Activated B cell treated with CpG ODN at 0.5 μM for 24 hours (primary cell): ENCODE results near the gene CD28. TPM values are rescaled to one million over a fixed set of nuclear protein-coding genes. Genes with fewer than 3 reads are reported as not detected.

Source experiments
- ATAC-seq: fragments of 200-7000 bp; cut with Tn5 transposase; one replicate; pipeline ENCODE4 v1.10.0; 2021; ENCODE audit warnings: low read depth, mild to moderate bottlenecking, moderate library complexity
- CTCF ChIA-PET: fragments of 350-600 bp; sonication (Branson Sonifier 250); formaldehyde crosslinking; loops from one replicate; lab custom pipeline; 2021; ENCODE audit warnings: antibody characterized with exemption; lab: Charles Lee
- POLR2A ChIA-PET: fragments of 350-600 bp; sonication (Branson Sonifier 250); formaldehyde crosslinking; loops from one replicate; lab custom pipeline; 2021; ENCODE audit warnings: antibody characterized with exemption; lab: Charles Lee
- DNase-seq: peaks from one replicate; pipeline ENCODE4 v3.0.0; 2022
- H3K27ac Mint-ChIP-seq: one replicate; pipeline ENCODE4 v1.8.0; 2020; ENCODE audit warnings: mixed read lengths
- H3K27me3 Mint-ChIP-seq: one replicate; pipeline ENCODE4 v1.8.0; 2021; ENCODE audit warnings: mixed read lengths
- H3K36me3 Mint-ChIP-seq: one replicate; pipeline ENCODE4 v1.8.0; 2021; ENCODE audit warnings: low read depth, mixed read lengths
- H3K4me1 Mint-ChIP-seq: one replicate; pipeline ENCODE4 v1.8.0; 2021; ENCODE audit warnings: mixed read lengths
- H3K4me3 Mint-ChIP-seq: one replicate; pipeline ENCODE4 v1.8.0; 2020; ENCODE audit warnings: mild to moderate bottlenecking, mixed read lengths
- H3K9me3 Mint-ChIP-seq: one replicate; pipeline ENCODE4 v1.8.0; 2020; ENCODE audit warnings: mixed read lengths
- CTCF ChIP-seq: fragments of 200-600 bp; IDR thresholded peaks from one replicate; pipeline ENCODE4 v1.8.0; 2022; ENCODE audit warnings: antibody characterized with exemption, mild to moderate bottlenecking
- intact Hi-C: fragments of 100-400 bp; cut with micrococcal nuclease; formaldehyde crosslinking; loops from one replicate; pipeline ENCODE4 v1.15.1; 2024
- total RNA-seq: library from RNA; stranded (reverse); gene quantifications from 2 replicates; pipeline ENCODE4 v1.2.3, GENCODE V29; 2022

Gene CD28
- total RNA-seq, 1 donor from 2014 or later = not detected

- ATAC-seq (no peak), DNase-seq (no peak)
- no peaks in the 10 kb centered on the region for H3K36me3 Mint-ChIP-seq
- intact Hi-C loops = no loop called here
- ChIA-PET POLR2A (no interaction called here), CTCF (no interaction called here)
- H3K9me3 Mint-ChIP-seq = no peaks in the 10 kb centered on the region
- H3K27ac Mint-ChIP-seq = no peak overlapping the region
- H3K27me3 Mint-ChIP-seq = peaks cover 60% of the 10 kb centered on the region
- peaks cover 2% of the 10 kb centered on the region for H3K4me1 Mint-ChIP-seq
- no peak overlapping the region for H3K4me3 Mint-ChIP-seq
- no peak for TF ChIP-seq CTCF
Observed at GRCh38 chr2:203679401-203679800, 27.0 kb upstream of the CD28 start.

- Mint-ChIP-seq H3K36me3 (no peaks in the 10 kb centered on the region), H3K27me3 (peaks cover 65% of the 10 kb centered on the region), H3K4me1 (peaks cover 4% of the 10 kb centered on the region), H3K4me3 (no peak overlapping the region), H3K27ac (no peak overlapping the region), H3K9me3 (no peaks in the 10 kb centered on the region)
- CTCF ChIA-PET = no interaction called here
- DNase-seq (no peak), ATAC-seq (no peak)
- no peak for TF ChIP-seq CTCF
- intact Hi-C loops = no loop called here
- POLR2A ChIA-PET = no interaction called here
Observed at GRCh38 chr2:203681978-203682377, 24.5 kb upstream of the CD28 start.

GRCh38 chr2:203682688-203683130, 23.7 kb upstream of the CD28 start:
- ATAC-seq (no peak), DNase-seq (no peak)
- H3K27ac Mint-ChIP-seq = no peak overlapping the region
- peaks cover 4% of the 10 kb centered on the region for H3K4me1 Mint-ChIP-seq
- no peaks in the 10 kb centered on the region for H3K36me3 Mint-ChIP-seq
- H3K27me3 Mint-ChIP-seq = peaks cover 70% of the 10 kb centered on the region
- H3K4me3 Mint-ChIP-seq = no peak overlapping the region
- no peaks in the 10 kb centered on the region for H3K9me3 Mint-ChIP-seq
- intact Hi-C loops = no loop called here
- CTCF ChIA-PET = no interaction called here
- POLR2A ChIA-PET = no interaction called here
- TF ChIP-seq CTCF = no peak

GRCh38 chr2:203683421-203683820, 23.0 kb upstream of the CD28 start:
- no peak overlapping the region for H3K4me3 Mint-ChIP-seq
- no peak for DNase-seq
- H3K27ac Mint-ChIP-seq = no peak overlapping the region
- H3K36me3 Mint-ChIP-seq = no peaks in the 10 kb centered on the region
- H3K4me1 Mint-ChIP-seq = peaks cover 5% of the 10 kb centered on the region
- H3K27me3 Mint-ChIP-seq = peaks cover 71% of the 10 kb centered on the region
- CTCF ChIA-PET = no interaction called here
- POLR2A ChIA-PET = no interaction called here
- TF ChIP-seq CTCF = no peak
- ATAC-seq = no peak
- H3K9me3 Mint-ChIP-seq = no peaks in the 10 kb centered on the region
- intact Hi-C loops = no loop called here

- ChIA-PET POLR2A (no interaction called here), CTCF (no interaction called here)
- TF ChIP-seq CTCF = no peak
- DNase-seq (no peak), ATAC-seq (peak; percentile 65)
- H3K36me3 Mint-ChIP-seq = no peaks in the 10 kb centered on the region
- H3K4me1 Mint-ChIP-seq = peaks cover 12% of the 10 kb centered on the region
- intact Hi-C loops = no loop called here
- peaks cover 65% of the 10 kb centered on the region for H3K27me3 Mint-ChIP-seq
- H3K4me3 Mint-ChIP-seq = no peak overlapping the region
- H3K9me3 Mint-ChIP-seq = peaks cover 2% of the 10 kb centered on the region
- H3K27ac Mint-ChIP-seq = no peak overlapping the region
Observed at GRCh38 chr2:203683932-203684556, 22.4 kb upstream of the CD28 start.
